ENCODE results near the gene CTSD. TPM values are rescaled to one million over a fixed set of nuclear protein-coding genes. Genes with fewer than 3 reads are reported as not detected.

The CTSD gene
- total and polyA plus RNA-seq, 2 of the 8 experiments (the other 6 are each of a cell fraction or from before 2014, with no cell fraction given), result 169 to 173 TPM

- Histone ChIP-seq H3K23me2 (ENCODE audit: low read depth, low read length) (peaks cover 3% of the 10 kb centered on the region; the same call in 1 of the 2 replicates), H4K5ac (ENCODE audit: insufficient read length, low read depth, low read length) (no peak overlapping the region), H3K4ac (replicated peaks; ENCODE audit: insufficient read length, low read depth, low read length) (peak overlapping the region; percentile 50), H3K27me3 (replicated peaks in 1 of 4; ENCODE audit: control insufficient read depth in 3 of 4, extremely low read depth in 1 of 4, insufficient read depth in 3 of 4, low read length in 3 of 4) (no peaks in the 10 kb centered on the region), H2BK120ac (replicated peaks; ENCODE audit: low read depth, low read length) (peak overlapping the region; percentile 80), H3K23ac (ENCODE audit: insufficient read length) (peak overlapping the region; percentile 52), H3K4me1 (replicated peaks in 1 of 4; ENCODE audit: control insufficient read depth in 3 of 4, insufficient read depth in 4 of 4, low read length in 3 of 4) (peaks cover 5 to 15% (median 11%) of the 10 kb centered on the region in 4 experiments), H3K18ac (ENCODE audit: extremely low read depth, low read length) (peak overlapping the region; percentile 93), H3K9me3 (ENCODE audit: insufficient read depth in 2 of 2, low read depth in 1 of 2, low read length in 1 of 2) (no peaks in the 10 kb centered on the region), H4K91ac (replicated peaks; ENCODE audit: insufficient read length, low read length) (peak overlapping the region; percentile 56), H4K8ac (ENCODE audit: extremely low read depth, insufficient read depth, low read length) (no peak overlapping the region), H3K4me3 (ENCODE audit: extremely low read depth in 1 of 4, insufficient read depth in 2 of 4, low read depth in 3 of 4, low read length in 4 of 4) (peak overlapping the region in 2 of 4 experiments; percentile 7 to 30; a peak in 1 of 8 replicates), H3K79me1 (ENCODE audit: low read depth, low read length) (no peaks in the 10 kb centered on the region), H3K56ac (replicated peaks; ENCODE audit: insufficient read length, low read depth, low read length) (no peak overlapping the region), H4K20me1 (replicated peaks in 1 of 2; ENCODE audit: control insufficient read depth in 1 of 2, insufficient read depth in 2 of 2, low read length in 2 of 2) (no peaks in the 10 kb centered on the region), H3K14ac (ENCODE audit: insufficient read length) (no peak overlapping the region), H3K36me3 (ENCODE audit: control insufficient read depth in 2 of 4, insufficient read depth in 4 of 4, low read length in 3 of 4) (no peaks in the 10 kb centered on the region), H2BK15ac (ENCODE audit: low read length) (peak overlapping the region; percentile 76), H2AFZ (ENCODE audit: low read length) (peak overlapping the region; percentile 56; the same call in 1 of the 2 replicates), H3K27ac (ENCODE audit: low read depth, low read length) (peak overlapping the region; percentile 12; the same call in 1 of the 2 replicates), H2BK20ac (ENCODE audit: low read length) (peak overlapping the region; percentile 94), H3K79me2 (ENCODE audit: control insufficient read depth in 1 of 2, insufficient read depth in 2 of 2, low read length in 2 of 2) (no peaks in the 10 kb centered on the region), H3K4me2 (ENCODE audit: insufficient read depth in 1 of 2, low read depth in 2 of 2, low read length in 2 of 2) (peak overlapping the region; percentile 40 to 56), H3K9ac (replicated peaks in 1 of 4; ENCODE audit: extremely low read depth in 1 of 4, low read depth in 3 of 4, low read length in 3 of 4) (no peak overlapping the region), H2BK12ac (ENCODE audit: low read depth, low read length) (peak overlapping the region; percentile 80; the same call in 1 of the 2 replicates), H2AK5ac (ENCODE audit: low read depth, low read length) (no peak overlapping the region), H2BK5ac (ENCODE audit: low read depth, low read length) (peak overlapping the region; percentile 79; the same call in 1 of the 2 replicates)
- peak in 1 of 2 experiments; percentile 71 for DNase-seq (ENCODE audit: low read depth in 1 of 2, low spot score in 2 of 2)
- FAIRE-seq, result no peak
- ChIA-PET POLR2A (ENCODE audit: partially characterized antibody) (interaction anchor here (0.9 to 1.8 kb wide), 5 partner anchors 8 to 23 kb away, joined by 3 to 6 read pairs (median 4); partner anchors contain the start of gene CTSD), CTCF (ENCODE audit: partially characterized antibody) (interaction anchor here (0.8 to 4.1 kb wide), 10 partner anchors 8 to 384 kb away, joined by 3 to 16 read pairs (median 3); no protein-coding TSS in a partner anchor)
- 58% methylated on average over 11 of the region's 15 CpGs; no CpG with 5 or more reads in 1 of the 2 experiments for WGBS, 2 experiments (ENCODE audit: extremely low coverage in 1 of 2, insufficient coverage in 1 of 2, insufficient read length in 1 of 2, insufficient replicate concordance in 2 of 2, low coverage in 1 of 2, low lambda C conversion rate in 2 of 2, missing lambda C conversion rate in 1 of 2)
- TF ChIP-seq, protein P1, sequence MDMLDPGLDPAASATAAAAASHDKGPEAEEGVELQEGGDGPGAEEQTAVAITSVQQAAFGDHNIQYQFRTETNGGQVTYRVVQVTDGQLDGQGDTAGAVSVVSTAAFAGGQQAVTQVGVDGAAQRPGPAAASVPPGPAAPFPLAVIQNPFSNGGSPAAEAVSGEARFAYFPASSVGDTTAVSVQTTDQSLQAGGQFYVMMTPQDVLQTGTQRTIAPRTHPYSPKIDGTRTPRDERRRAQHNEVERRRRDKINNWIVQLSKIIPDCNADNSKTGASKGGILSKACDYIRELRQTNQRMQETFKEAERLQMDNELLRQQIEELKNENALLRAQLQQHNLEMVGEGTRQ (IDR thresholded peaks at IDR 0.05; ENCODE audit: low read length), result 0 out of 2 replicates have a peak, but pooled peaks have one; percentile 28
- TF ChIP-seq JUN (IDR thresholded peaks at IDR 0.05; ENCODE audit: low read depth, low read length) (0 out of 2 replicates have a peak, but pooled peaks have one; percentile 44), NRF1 (IDR thresholded peaks at IDR 0.05; ENCODE audit: low read depth, low read length) (no peak), KDM1A (IDR thresholded peaks at IDR 0.05; ENCODE audit: borderline replicate concordance, low read length) (0 out of 2 replicates have a peak, but pooled peaks have one; percentile 11), BACH1 (IDR thresholded peaks at IDR 0.05; ENCODE audit: low read length) (peak; percentile 100), GTF2F1 (IDR thresholded peaks at IDR 0.05; ENCODE audit: borderline replicate concordance, low read depth, low read length) (no peak), KDM5A (IDR thresholded peaks at IDR 0.05; ENCODE audit: low read length) (no peak), TAF7 (optimal IDR thresholded peaks at IDR 0.05; ENCODE audit: borderline replicate concordance, low read depth, low read length) (peak; percentile 21), MAFK (IDR thresholded peaks at IDR 0.05; ENCODE audit: low read depth, low read length) (peak; percentile 97), YY1 (IDR thresholded peaks at IDR 0.05; ENCODE audit: low read depth, low read length) (0 out of 2 replicates have a peak, but pooled peaks have one; percentile 5)
Measured at GRCh38 chr11:1772270-1773130, 8.8 kb upstream of the CTSD start.
